GM10248 (cell line): ENCODE measurements around the gene ECT2L.

Experiments used
- CTCF ChIA-PET: fragments of 300-600 bp; sonication (Branson Sonifier 250); formaldehyde crosslinking; extraction: SDS; loops from one replicate; lab custom pipeline; 2021; ENCODE audit warnings: antibody characterized with exemption; lab: Yijun Ruan, JAX
- POLR2A ChIA-PET: fragments of 350-650 bp; sonication (Branson Sonifier 250); formaldehyde crosslinking; extraction: SDS; loops from one replicate; lab custom pipeline; 2020; ENCODE audit warnings: antibody characterized with exemption; lab: Yijun Ruan, JAX
- DNase-seq: peaks from one replicate; pipeline ENCODE4 v3.0.0; 2012; ENCODE audit errors: extremely low spot score
- TF ChIP-seq, protein P1 (sequence below): IDR thresholded peaks from 2 replicates; pipeline ENCODE4 v1.5.1; 2012; ENCODE audit warnings: mild to moderate bottlenecking, low read depth; ENCODE audit errors: extremely low read depth, missing control alignments, control extremely low read depth

ECT2L gene

DNA sequence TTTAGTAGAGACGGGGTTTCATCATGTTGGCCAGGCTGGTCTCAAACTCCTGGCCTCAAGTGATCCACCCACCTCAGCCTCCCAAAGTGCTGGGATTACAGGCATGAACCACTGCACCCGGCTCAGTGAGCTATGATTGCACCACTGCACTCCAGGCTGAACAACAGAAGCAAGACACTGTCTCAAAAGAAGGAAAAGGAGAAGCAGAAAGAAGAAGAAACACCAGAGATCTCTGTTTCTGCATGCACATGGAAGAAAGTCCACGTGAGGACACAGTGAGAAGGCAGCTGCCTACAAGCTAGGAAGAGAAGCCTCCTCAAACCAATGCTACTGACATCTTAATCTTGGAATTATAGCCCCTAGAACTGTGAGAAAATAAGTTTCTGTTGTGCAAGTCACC, 16.0 kb downstream of the ECT2L start:
- no peak for DNase-seq
- CTCF ChIA-PET, result interaction anchor here (1.0 to 2.2 kb wide), 6 partner anchors 18 to 228 kb away, joined by 3 to 4 read pairs (median 4); no protein-coding TSS in a partner anchor
- POLR2A ChIA-PET, result no interaction called here
- TF ChIP-seq, protein P1, sequence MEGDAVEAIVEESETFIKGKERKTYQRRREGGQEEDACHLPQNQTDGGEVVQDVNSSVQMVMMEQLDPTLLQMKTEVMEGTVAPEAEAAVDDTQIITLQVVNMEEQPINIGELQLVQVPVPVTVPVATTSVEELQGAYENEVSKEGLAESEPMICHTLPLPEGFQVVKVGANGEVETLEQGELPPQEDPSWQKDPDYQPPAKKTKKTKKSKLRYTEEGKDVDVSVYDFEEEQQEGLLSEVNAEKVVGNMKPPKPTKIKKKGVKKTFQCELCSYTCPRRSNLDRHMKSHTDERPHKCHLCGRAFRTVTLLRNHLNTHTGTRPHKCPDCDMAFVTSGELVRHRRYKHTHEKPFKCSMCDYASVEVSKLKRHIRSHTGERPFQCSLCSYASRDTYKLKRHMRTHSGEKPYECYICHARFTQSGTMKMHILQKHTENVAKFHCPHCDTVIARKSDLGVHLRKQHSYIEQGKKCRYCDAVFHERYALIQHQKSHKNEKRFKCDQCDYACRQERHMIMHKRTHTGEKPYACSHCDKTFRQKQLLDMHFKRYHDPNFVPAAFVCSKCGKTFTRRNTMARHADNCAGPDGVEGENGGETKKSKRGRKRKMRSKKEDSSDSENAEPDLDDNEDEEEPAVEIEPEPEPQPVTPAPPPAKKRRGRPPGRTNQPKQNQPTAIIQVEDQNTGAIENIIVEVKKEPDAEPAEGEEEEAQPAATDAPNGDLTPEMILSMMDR, result no peak

DNA sequence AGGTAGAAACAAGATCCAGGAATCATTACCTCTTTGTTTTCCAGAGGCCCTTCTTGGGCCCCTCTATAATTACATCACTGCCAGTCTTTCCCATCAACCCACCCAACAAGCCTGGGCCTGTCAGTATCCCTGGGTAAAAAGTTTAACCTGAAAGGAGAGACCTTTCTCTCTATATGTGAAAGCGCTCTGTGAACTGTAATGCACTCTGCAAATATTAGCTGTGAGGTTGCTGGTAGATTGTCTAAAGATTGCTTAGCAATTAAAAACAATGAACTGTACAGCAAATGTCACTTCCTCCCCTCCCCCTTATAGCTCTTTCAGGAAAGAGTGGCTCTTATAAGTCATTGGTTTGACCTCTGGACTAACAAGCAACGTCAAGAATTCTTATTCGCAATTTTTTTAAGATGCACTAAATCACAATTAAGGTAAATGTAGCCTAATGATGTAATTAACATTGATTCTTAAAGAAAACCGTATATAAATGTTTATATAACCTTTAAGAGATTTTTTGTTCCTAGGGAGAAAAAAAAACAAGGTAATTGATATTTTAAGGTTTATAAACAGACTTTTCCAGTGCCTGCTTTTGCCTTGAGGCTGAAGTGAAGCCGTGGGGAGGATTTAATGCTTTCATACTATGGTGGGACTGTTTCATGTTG, 18.4 kb downstream of the ECT2L start:
- ChIA-PET POLR2A (no interaction called here), CTCF (interaction anchor here (1.0 to 6.6 kb wide), 11 partner anchors 9 to 559 kb away, joined by 3 to 96 read pairs (median 4); partner anchors contain the start of gene REPS1)
- TF ChIP-seq, protein P1, result no peak
- DNase-seq, result no peak

DNA sequence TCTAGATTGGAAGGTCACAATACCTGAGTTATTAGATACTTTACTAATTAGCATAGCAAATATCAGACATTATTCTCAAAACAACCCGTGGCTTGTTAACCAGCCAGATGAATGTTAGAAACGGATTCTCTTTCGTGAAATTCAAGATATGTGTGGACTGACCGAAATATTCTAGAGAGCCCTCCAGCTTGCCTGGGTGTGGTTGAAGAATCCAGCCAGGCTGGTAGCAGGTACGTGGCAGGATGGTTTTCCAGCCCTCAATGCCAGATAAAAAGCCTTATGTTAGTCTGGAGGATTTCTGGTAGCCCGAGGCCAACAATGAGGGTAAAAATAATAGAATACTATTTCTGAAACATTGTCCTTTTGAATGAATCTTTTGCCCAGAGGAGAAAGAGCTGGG, 19.3 kb downstream of the ECT2L start:
- TF ChIP-seq, protein P1, result no peak
- DNase-seq, result no peak
- ChIA-PET POLR2A (no interaction called here), CTCF (interaction anchor here (1.0 to 6.6 kb wide), 26 partner anchors 10 to 558 kb away, joined by 3 to 96 read pairs (median 5); partner anchors contain the start of gene REPS1)

DNA sequence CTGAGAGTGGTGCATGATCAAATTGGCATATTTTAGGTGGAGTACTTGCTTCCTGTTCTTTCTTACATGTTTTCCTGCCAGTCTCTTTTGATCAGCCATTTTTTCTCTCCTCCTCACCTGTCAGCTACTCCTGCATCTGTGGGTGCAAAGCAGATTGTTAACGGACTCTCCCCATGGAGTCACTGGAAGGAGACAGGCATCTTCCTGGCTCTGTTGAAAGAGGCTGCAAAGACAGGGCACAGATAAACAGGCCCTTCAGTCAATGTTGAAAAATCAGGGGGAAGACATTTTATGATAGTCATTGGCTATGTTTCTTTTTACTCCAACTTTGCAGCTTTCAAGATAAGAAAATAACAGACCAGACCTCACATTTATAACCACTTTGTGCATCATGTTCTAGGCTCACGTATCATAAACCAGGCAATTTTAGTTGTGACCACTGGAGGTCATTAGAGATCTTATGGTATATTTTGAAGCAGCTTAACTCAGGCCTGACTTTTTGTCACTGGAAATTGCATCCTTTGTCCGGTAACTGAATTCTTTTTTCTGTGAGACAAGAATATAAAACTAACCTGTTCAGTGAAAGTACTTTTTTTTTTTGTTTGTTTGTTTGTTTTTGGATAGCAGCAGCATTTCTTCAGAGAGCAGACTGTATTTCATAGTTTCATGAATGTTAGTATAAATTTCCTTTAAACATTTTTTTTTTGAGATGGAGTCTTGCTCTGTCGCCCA, 20.1 kb downstream of the ECT2L start:
- ChIA-PET CTCF (interaction anchor here (0.6 to 6.6 kb wide), 37 partner anchors 9 to 557 kb away, joined by 3 to 96 read pairs (median 4); partner anchors contain the start of gene REPS1), POLR2A (interaction anchor here (0.7 kb wide), 1 partner anchor 173 kb away, joined by 5 read pairs; no protein-coding TSS in a partner anchor)
- peak; percentile 59 for DNase-seq
- TF ChIP-seq, protein P1, result peak; percentile 76

DNA sequence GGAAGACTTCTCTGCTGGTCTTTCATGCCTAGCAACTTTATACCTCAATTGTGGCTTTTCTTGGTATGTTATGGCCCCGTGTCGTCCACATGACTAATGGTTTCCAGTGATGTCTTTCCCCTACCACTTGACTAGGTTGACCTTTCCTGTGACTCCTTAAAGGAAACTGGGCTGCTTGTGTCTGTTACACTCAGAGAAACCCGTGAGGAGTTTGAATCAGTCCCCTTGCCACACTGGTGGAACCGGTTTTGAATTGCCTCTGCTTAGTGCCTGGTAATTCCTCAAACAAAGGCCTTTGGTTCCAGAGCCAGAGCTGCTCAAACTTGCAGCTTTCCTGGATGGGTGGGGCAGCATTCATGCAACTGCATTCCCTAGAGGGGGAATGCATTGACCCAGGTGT, 21.9 kb downstream of the ECT2L start:
- POLR2A ChIA-PET, result no interaction called here

DNA sequence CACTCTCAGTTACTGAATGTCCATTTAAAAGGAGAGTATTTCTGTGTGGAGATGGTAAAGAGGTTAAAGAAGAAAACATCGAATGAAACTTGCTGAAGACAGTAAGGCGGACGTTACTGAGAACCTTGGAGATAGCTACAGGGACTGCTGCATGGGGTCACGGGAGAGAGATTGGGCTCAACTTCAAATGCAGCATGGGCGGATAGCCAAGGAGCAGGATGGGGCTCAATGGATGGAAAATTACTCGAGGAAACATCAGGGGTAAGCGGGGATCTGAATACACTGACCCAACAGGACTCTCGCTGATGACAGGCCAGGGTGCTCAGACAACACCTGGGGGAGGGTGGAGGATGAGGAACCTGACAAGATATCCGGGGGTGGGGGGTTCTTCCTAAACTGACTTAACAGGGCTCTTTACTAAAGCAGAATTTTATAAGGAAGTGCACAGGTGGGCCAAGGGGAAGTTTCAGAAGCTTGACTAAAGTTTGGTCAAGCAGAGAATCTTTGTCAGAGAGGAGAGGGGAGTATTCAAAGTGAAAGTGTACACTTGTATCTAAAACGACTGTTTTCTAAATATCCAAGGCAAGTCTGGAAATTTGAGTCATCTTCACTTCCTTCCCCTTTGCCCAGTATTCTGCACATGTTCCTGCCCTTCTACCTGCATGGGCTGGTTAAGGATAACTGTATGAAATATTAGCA, 22.8 kb downstream of the ECT2L start:
- TF ChIP-seq, protein P1, result no peak
- peak; percentile 52 for DNase-seq
- POLR2A ChIA-PET, result no interaction called here
- CTCF ChIA-PET, result interaction anchor here (1.0 to 6.6 kb wide), 5 partner anchors 12 to 546 kb away, joined by 3 to 96 read pairs (median 3); partner anchors contain the start of gene REPS1

More for the DNA sequence above, 21.9 kb downstream of the ECT2L start:
- peak; percentile 34 for DNase-seq
- TF ChIP-seq, protein P1, result no peak
- CTCF ChIA-PET, result interaction anchor here (0.8 to 6.6 kb wide), 6 partner anchors 21 to 547 kb away, joined by 3 to 96 read pairs (median 8); partner anchors contain the start of gene REPS1
